Measurements from ENCODE around the gene EGLN1.

EGLN1 gene

GRCh38 chr1:231396643-231397042 lies 25.4 kb downstream of the EGLN1 start:
- WGBS (ENCODE audit: extremely low coverage, insufficient coverage, low lambda C conversion rate): no CpG with 5 or more reads among the region's 2 CpGs
- no peak for DNase-seq
- Histone ChIP-seq H2BK15ac (replicated peaks; ENCODE audit: low read depth) (no peak overlapping the region), H3K79me2 (ENCODE audit: control insufficient read depth, insufficient read depth, low read length) (no peaks in the 10 kb centered on the region), H3K36me3 (ENCODE audit: control insufficient read depth, insufficient read depth, low read length) (no peaks in the 10 kb centered on the region), H3K23ac (ENCODE audit: low read length) (no peak overlapping the region), H3K27ac (ENCODE audit: low read depth, low read length) (no peak overlapping the region), H2BK120ac (ENCODE audit: low read depth, low read length) (no peak overlapping the region), H3K18ac (ENCODE audit: low read length) (no peak overlapping the region), H4K5ac (ENCODE audit: low read length) (no peak overlapping the region), H3K56ac (ENCODE audit: low read length) (no peak overlapping the region), H3K4me2 (ENCODE audit: low read length) (no peak overlapping the region), H3K79me1 (ENCODE audit: low read length) (no peaks in the 10 kb centered on the region), H2AK5ac (ENCODE audit: low read length) (no peak overlapping the region), H3K4me3 (ENCODE audit: low read length) (no peak overlapping the region), H2BK5ac (ENCODE audit: low read length) (no peak overlapping the region), H3K4ac (ENCODE audit: low read depth, low read length) (no peak overlapping the region), H3K27me3 (ENCODE audit: insufficient read depth, low read length, poor library complexity) (no peaks in the 10 kb centered on the region), H3K4me1 (ENCODE audit: control insufficient read depth, low read depth, low read length) (peaks cover 11% of the 10 kb centered on the region), H3K9ac (ENCODE audit: low read length) (no peak overlapping the region), H4K8ac (ENCODE audit: low read depth, low read length) (no peak overlapping the region)

DNA sequence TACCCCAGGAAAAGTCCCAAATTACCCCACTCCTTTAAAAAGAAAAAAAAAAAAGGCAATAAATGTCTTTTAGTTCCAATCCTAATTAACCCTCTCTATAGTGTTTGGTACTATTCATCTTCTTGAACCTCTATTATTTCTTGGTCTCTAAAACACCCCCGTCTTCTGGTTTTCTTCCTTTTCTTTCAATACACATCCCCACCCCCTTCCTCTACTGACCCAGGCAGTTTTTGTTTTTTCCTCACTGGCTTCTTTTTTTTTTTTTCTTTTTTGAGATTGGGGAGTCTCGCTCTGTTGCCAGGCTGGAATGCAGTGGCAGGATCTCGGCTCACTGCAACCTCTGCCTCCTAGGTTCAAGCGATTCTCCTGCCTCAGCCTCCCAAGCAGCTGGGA lies 26.1 kb downstream of the EGLN1 start:
- WGBS (ENCODE audit: extremely low coverage, insufficient coverage, low lambda C conversion rate): no CpG with 5 or more reads among the region's 4 CpGs
- no peak overlapping the region for H3K23ac ChIP-seq (ENCODE audit: low read length)

GRCh38 chr1:231395076-231395997 lies 26.8 kb downstream of the EGLN1 start:
- Histone ChIP-seq H3K36me3 (ENCODE audit: control insufficient read depth, insufficient read depth, low read length) (no peaks in the 10 kb centered on the region), H3K4ac (ENCODE audit: low read depth, low read length) (no peak overlapping the region), H2AK5ac (ENCODE audit: low read length) (no peak overlapping the region), H3K9ac (ENCODE audit: low read length) (no peak overlapping the region), H3K56ac (ENCODE audit: low read length) (no peak overlapping the region), H2BK120ac (ENCODE audit: low read depth, low read length) (no peak overlapping the region), H4K5ac (ENCODE audit: low read length) (no peak overlapping the region), H4K8ac (ENCODE audit: low read depth, low read length) (no peak overlapping the region), H3K4me3 (ENCODE audit: low read length) (no peak overlapping the region), H3K4me1 (ENCODE audit: control insufficient read depth, low read depth, low read length) (peaks cover 11% of the 10 kb centered on the region), H3K23ac (ENCODE audit: low read length) (no peak overlapping the region), H3K79me1 (ENCODE audit: low read length) (no peaks in the 10 kb centered on the region), H3K27me3 (ENCODE audit: insufficient read depth, low read length, poor library complexity) (no peaks in the 10 kb centered on the region), H2BK5ac (ENCODE audit: low read length) (no peak overlapping the region), H3K4me2 (ENCODE audit: low read length) (no peak overlapping the region), H2BK15ac (replicated peaks; ENCODE audit: low read depth) (no peak overlapping the region), H3K79me2 (ENCODE audit: control insufficient read depth, insufficient read depth, low read length) (no peaks in the 10 kb centered on the region), H3K18ac (ENCODE audit: low read length) (peak overlapping the region; percentile 5), H3K27ac (ENCODE audit: low read depth, low read length) (peak overlapping the region; percentile 36)
- peak; percentile 90 for DNase-seq
- WGBS (ENCODE audit: extremely low coverage, insufficient coverage, low lambda C conversion rate): no CpG with 5 or more reads among the region's 10 CpGs

More for the DNA sequence above, 26.1 kb downstream of the EGLN1 start:
- Histone ChIP-seq H3K27ac (ENCODE audit: low read depth, low read length) (no peak overlapping the region), H3K79me1 (ENCODE audit: low read length) (no peaks in the 10 kb centered on the region), H2BK15ac (replicated peaks; ENCODE audit: low read depth) (no peak overlapping the region), H3K9ac (ENCODE audit: low read length) (no peak overlapping the region), H3K18ac (ENCODE audit: low read length) (no peak overlapping the region), H3K36me3 (ENCODE audit: control insufficient read depth, insufficient read depth, low read length) (no peaks in the 10 kb centered on the region), H2AK5ac (ENCODE audit: low read length) (no peak overlapping the region), H3K27me3 (ENCODE audit: insufficient read depth, low read length, poor library complexity) (no peaks in the 10 kb centered on the region), H4K5ac (ENCODE audit: low read length) (no peak overlapping the region), H3K4me3 (ENCODE audit: low read length) (no peak overlapping the region), H2BK120ac (ENCODE audit: low read depth, low read length) (no peak overlapping the region), H3K4ac (ENCODE audit: low read depth, low read length) (no peak overlapping the region), H3K4me1 (ENCODE audit: control insufficient read depth, low read depth, low read length) (peaks cover 11% of the 10 kb centered on the region), H4K8ac (ENCODE audit: low read depth, low read length) (no peak overlapping the region), H3K4me2 (ENCODE audit: low read length) (no peak overlapping the region), H3K79me2 (ENCODE audit: control insufficient read depth, insufficient read depth, low read length) (no peaks in the 10 kb centered on the region), H2BK5ac (ENCODE audit: low read length) (no peak overlapping the region), H3K56ac (ENCODE audit: low read length) (no peak overlapping the region)
- no peak for DNase-seq

DNA sequence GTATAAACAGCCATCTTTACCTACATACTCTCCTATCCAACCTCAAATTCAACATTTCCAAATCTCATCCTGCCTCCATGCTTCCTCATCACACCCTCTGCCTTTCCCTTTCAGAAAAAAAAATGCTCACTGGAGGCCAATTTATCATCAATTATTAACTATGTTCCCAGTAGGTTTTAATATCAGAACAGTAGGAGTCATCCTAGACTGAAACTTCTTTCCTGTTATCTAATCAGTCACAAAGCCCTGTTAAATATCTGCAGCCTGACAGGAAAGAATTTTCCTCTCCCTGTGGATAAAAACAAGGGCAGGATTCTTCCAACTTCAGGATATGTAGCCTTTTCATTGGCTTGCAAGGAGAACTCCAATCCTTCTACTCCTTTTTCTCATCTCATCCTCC lies 28.4 kb downstream of the EGLN1 start:
- H3K27ac ChIP-seq (ENCODE audit: low read depth, low read length): no peak overlapping the region
- no peak overlapping the region for H4K8ac ChIP-seq (ENCODE audit: low read depth, low read length)

DNA sequence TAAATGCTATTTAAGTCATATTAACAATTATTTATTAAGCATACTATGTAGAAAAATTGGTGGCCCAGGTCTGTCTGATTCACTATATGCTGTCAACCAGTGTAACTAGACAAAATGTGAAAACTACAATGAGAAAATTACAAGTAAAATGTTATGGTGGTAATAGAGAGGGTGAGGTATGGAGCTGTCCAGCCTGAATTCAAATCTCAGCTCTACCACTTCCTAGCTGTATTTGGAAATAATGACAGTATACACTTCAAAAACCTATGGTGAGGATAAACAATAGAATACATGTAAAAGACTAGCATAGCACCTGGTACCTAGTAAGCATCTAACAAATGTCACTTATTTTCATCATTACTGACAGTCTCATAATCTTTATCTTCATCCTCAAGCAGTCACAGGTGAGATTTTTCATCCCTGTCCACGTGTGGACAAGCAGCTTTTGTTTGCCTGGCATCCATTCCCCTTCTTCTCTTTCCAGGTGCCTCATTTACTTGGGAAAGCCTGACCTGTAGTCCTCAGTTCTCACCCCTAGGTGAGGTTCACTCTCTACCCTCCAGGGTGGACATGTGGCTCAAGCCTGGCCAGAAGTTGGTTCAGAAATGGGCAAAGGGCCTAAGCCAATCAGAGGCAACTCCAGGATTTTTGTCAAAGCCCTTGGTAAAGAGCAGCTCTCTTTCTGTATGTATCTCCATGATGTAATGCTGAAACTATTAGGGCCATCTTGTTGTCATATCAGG lies 29.5 kb downstream of the EGLN1 start:
- Histone ChIP-seq H2BK120ac (ENCODE audit: low read depth, low read length) (no peak overlapping the region), H2AK5ac (ENCODE audit: low read length) (no peak overlapping the region), H3K27ac (ENCODE audit: low read depth, low read length) (no peak overlapping the region), H4K8ac (ENCODE audit: low read depth, low read length) (no peak overlapping the region), H3K4me3 (ENCODE audit: low read length) (no peak overlapping the region), H3K4me2 (ENCODE audit: low read length) (no peak overlapping the region), H3K9ac (ENCODE audit: low read length) (no peak overlapping the region), H3K36me3 (ENCODE audit: control insufficient read depth, insufficient read depth, low read length) (no peaks in the 10 kb centered on the region), H3K79me1 (ENCODE audit: low read length) (no peaks in the 10 kb centered on the region), H3K23ac (ENCODE audit: low read length) (no peak overlapping the region), H3K56ac (ENCODE audit: low read length) (no peak overlapping the region), H3K27me3 (ENCODE audit: insufficient read depth, low read length, poor library complexity) (no peaks in the 10 kb centered on the region), H2BK5ac (ENCODE audit: low read length) (no peak overlapping the region), H3K4ac (ENCODE audit: low read depth, low read length) (no peak overlapping the region), H2BK15ac (replicated peaks; ENCODE audit: low read depth) (peak overlapping the region; percentile 74), H3K4me1 (ENCODE audit: control insufficient read depth, low read depth, low read length) (peaks cover 11% of the 10 kb centered on the region), H3K18ac (ENCODE audit: low read length) (peak overlapping the region; percentile 76), H3K79me2 (ENCODE audit: control insufficient read depth, insufficient read depth, low read length) (no peaks in the 10 kb centered on the region), H4K5ac (ENCODE audit: low read length) (no peak overlapping the region)
- no CpG with 5 or more reads among the region's 1 CpG for WGBS (ENCODE audit: extremely low coverage, insufficient coverage, low lambda C conversion rate)
- DNase-seq: no peak

More for the DNA sequence above, 28.4 kb downstream of the EGLN1 start:
- Histone ChIP-seq H3K36me3 (ENCODE audit: control insufficient read depth, insufficient read depth, low read length) (no peaks in the 10 kb centered on the region), H4K5ac (ENCODE audit: low read length) (no peak overlapping the region), H3K9ac (ENCODE audit: low read length) (no peak overlapping the region), H3K18ac (ENCODE audit: low read length) (no peak overlapping the region), H2BK5ac (ENCODE audit: low read length) (no peak overlapping the region), H3K4me1 (ENCODE audit: control insufficient read depth, low read depth, low read length) (peaks cover 11% of the 10 kb centered on the region), H2BK120ac (ENCODE audit: low read depth, low read length) (no peak overlapping the region), H3K56ac (ENCODE audit: low read length) (no peak overlapping the region), H2BK15ac (replicated peaks; ENCODE audit: low read depth) (no peak overlapping the region), H3K79me2 (ENCODE audit: control insufficient read depth, insufficient read depth, low read length) (no peaks in the 10 kb centered on the region), H3K4me2 (ENCODE audit: low read length) (no peak overlapping the region), H2AK5ac (ENCODE audit: low read length) (no peak overlapping the region), H3K27me3 (ENCODE audit: insufficient read depth, low read length, poor library complexity) (no peaks in the 10 kb centered on the region), H3K79me1 (ENCODE audit: low read length) (no peaks in the 10 kb centered on the region), H3K4me3 (ENCODE audit: low read length) (no peak overlapping the region), H3K23ac (ENCODE audit: low read length) (no peak overlapping the region), H3K4ac (ENCODE audit: low read depth, low read length) (no peak overlapping the region)
- DNase-seq: peak; percentile 63

Measured in mesendoderm (in vitro differentiated cells).